WTC11 (cell line): ENCODE measurements around the gene KANK4. TPM values are rescaled to one million over a fixed set of nuclear protein-coding genes. Genes with fewer than 3 reads are reported as not detected.

ENCODE experiments used
- ATAC-seq: fragments of 200-7000 bp; cut with Tn5 transposase; 2 replicates; pipeline ENCODE4 v1.10.0; 2021; ENCODE audit warnings: mild to moderate bottlenecking, moderate library complexity
- CTCF ChIA-PET: fragments of 300-600 bp; sonication (Branson Sonifier 250); formaldehyde crosslinking; loops from one replicate; lab custom pipeline; 2021; ENCODE audit warnings: antibody characterized with exemption; lab: Charles Lee
- POLR2A ChIA-PET: fragments of 350-600 bp; sonication (Branson Sonifier 250); formaldehyde crosslinking; loops from one replicate; lab custom pipeline; 2021; ENCODE audit warnings: antibody characterized with exemption; lab: Charles Lee
- DNase-seq: peaks from one replicate; pipeline ENCODE4 v3.0.0; 2021; ENCODE audit warnings: low spot score
- H3K27ac Mint-ChIP-seq: 2 replicates; pipeline ENCODE4 v1.8.0; 2021; ENCODE audit warnings: mixed read lengths
- H3K27me3 Mint-ChIP-seq: 2 replicates; pipeline ENCODE4 v1.8.0; 2021; ENCODE audit warnings: low read depth, mild to moderate bottlenecking, moderate library complexity, mixed read lengths
- H3K36me3 Mint-ChIP-seq: 2 replicates; pipeline ENCODE4 v1.8.0; 2021; ENCODE audit warnings: mixed read lengths
- H3K4me1 Mint-ChIP-seq: 2 replicates; pipeline ENCODE4 v1.8.0; 2022; ENCODE audit warnings: mixed read lengths
- H3K4me3 Mint-ChIP-seq: 2 replicates; pipeline ENCODE4 v1.8.0; 2021; ENCODE audit warnings: mild to moderate bottlenecking, moderate library complexity, mixed read lengths
- H3K9me3 Mint-ChIP-seq: 2 replicates; pipeline ENCODE4 v1.8.0; 2021; ENCODE audit warnings: mixed read lengths
- ATF1 ChIP-seq: sonication (generic); formaldehyde crosslinking; IDR thresholded peaks from 2 replicates; pipeline ENCODE4 v1.8.1; 2023; ENCODE audit warnings: mild to moderate bottlenecking, moderate library complexity, missing genetic modification reagents
- ESRRA ChIP-seq: sonication (generic); formaldehyde crosslinking; IDR thresholded peaks from 2 replicates; pipeline ENCODE4 v1.8.1; 2022; ENCODE audit warnings: mild to moderate bottlenecking, missing genetic modification reagents, borderline replicate concordance
- ETV6 ChIP-seq: sonication (generic); formaldehyde crosslinking; IDR thresholded peaks from 2 replicates; pipeline ENCODE4 v1.8.1; 2022; ENCODE audit warnings: mild to moderate bottlenecking, missing genetic modification reagents
- FOXK1 ChIP-seq: sonication (generic); formaldehyde crosslinking; IDR thresholded peaks from 2 replicates; pipeline ENCODE4 v1.8.0; 2022; ENCODE audit warnings: mild to moderate bottlenecking, moderate library complexity, missing genetic modification reagents
- GTF2I ChIP-seq: fragments of 250-450 bp; sonication (Bioruptor Pico); conservative IDR thresholded peaks from 2 replicates; pipeline ENCODE4 v1.4.0; 2021; ENCODE audit warnings: mild to moderate bottlenecking
- NFYB ChIP-seq: sonication (generic); formaldehyde crosslinking; conservative IDR thresholded peaks from 2 replicates; pipeline ENCODE4 v1.8.0; 2022; ENCODE audit warnings: low read depth, missing genetic modification reagents
- SMAD3 ChIP-seq: sonication (generic); formaldehyde crosslinking; IDR thresholded peaks from 2 replicates; pipeline ENCODE4 v1.8.0; 2022; ENCODE audit warnings: missing genetic modification reagents, mild to moderate bottlenecking, borderline replicate concordance
- SOX15 ChIP-seq: fragments of 250-450 bp; sonication (Bioruptor Pico); IDR thresholded peaks from 2 replicates; pipeline ENCODE4 v1.9.0; 2021; ENCODE audit warnings: mild to moderate bottlenecking
- SP1 ChIP-seq: sonication (generic); formaldehyde crosslinking; conservative IDR thresholded peaks from 2 replicates; pipeline ENCODE4 v1.8.1; 2022; ENCODE audit warnings: missing genetic modification reagents
- TEAD1 ChIP-seq: sonication (generic); formaldehyde crosslinking; IDR thresholded peaks from 2 replicates; pipeline ENCODE4 v1.8.0; 2022; ENCODE audit warnings: mild to moderate bottlenecking, missing genetic modification reagents
- ZBTB21 ChIP-seq: sonication (generic); formaldehyde crosslinking; IDR thresholded peaks from 2 replicates; pipeline ENCODE4 v1.8.1; 2023; ENCODE audit warnings: mild to moderate bottlenecking, missing genetic modification reagents, borderline replicate concordance
- ZNF232 ChIP-seq: sonication (generic); formaldehyde crosslinking; IDR thresholded peaks from 2 replicates; pipeline ENCODE4 v1.8.0; 2022; ENCODE audit warnings: mild to moderate bottlenecking, missing genetic modification reagents
- ZNF423 ChIP-seq: fragments of 250-450 bp; sonication (Bioruptor Pico); IDR thresholded peaks from 2 replicates; pipeline ENCODE4 v2.1.2; 2022; ENCODE audit warnings: mild to moderate bottlenecking, moderate library complexity
- total RNA-seq: library from RNA; stranded (reverse); gene quantifications from 3 replicates; pipeline ENCODE4 v1.2.3, GENCODE V29; 2021
- TF ChIP-seq, protein P1 (sequence below): fragments of 250-450 bp; sonication (Bioruptor Pico); IDR thresholded peaks from 2 replicates; pipeline ENCODE4 v1.8.0; 2021; ENCODE audit warnings: mild to moderate bottlenecking
- TF ChIP-seq, protein P2 (sequence below): sonication (generic); formaldehyde crosslinking; IDR thresholded peaks from 2 replicates; pipeline ENCODE4 v1.8.0; 2022; ENCODE audit warnings: mild to moderate bottlenecking, missing genetic modification reagents
- TF ChIP-seq, protein P3 (sequence below): fragments of 200-600 bp; IDR thresholded peaks from 2 replicates; pipeline ENCODE4 v1.8.0; 2022; ENCODE audit warnings: antibody characterized with exemption
- TF ChIP-seq, protein P4 (sequence below): sonication (generic); formaldehyde crosslinking; IDR thresholded peaks from 2 replicates; pipeline ENCODE4 v1.8.1; 2022; ENCODE audit warnings: mild to moderate bottlenecking, moderate library complexity, missing genetic modification reagents
- TF ChIP-seq, protein P5 (sequence below): sonication (generic); formaldehyde crosslinking; IDR thresholded peaks from 2 replicates; pipeline ENCODE4 v1.8.0; 2022; ENCODE audit warnings: mild to moderate bottlenecking, missing genetic modification reagents
- TF ChIP-seq, protein P6 (sequence below): sonication (generic); formaldehyde crosslinking; IDR thresholded peaks from 2 replicates; pipeline ENCODE4 v1.8.1; 2023; ENCODE audit warnings: mild to moderate bottlenecking, missing genetic modification reagents, moderate library complexity
- TF ChIP-seq, protein P7 (sequence below): sonication (generic); formaldehyde crosslinking; IDR thresholded peaks from 2 replicates; pipeline ENCODE4 v1.8.0; 2022; ENCODE audit warnings: mild to moderate bottlenecking, missing genetic modification reagents

The KANK4 gene
- total RNA-seq, 1 experiment from 2014 or later, result 0.35 TPM

DNA sequence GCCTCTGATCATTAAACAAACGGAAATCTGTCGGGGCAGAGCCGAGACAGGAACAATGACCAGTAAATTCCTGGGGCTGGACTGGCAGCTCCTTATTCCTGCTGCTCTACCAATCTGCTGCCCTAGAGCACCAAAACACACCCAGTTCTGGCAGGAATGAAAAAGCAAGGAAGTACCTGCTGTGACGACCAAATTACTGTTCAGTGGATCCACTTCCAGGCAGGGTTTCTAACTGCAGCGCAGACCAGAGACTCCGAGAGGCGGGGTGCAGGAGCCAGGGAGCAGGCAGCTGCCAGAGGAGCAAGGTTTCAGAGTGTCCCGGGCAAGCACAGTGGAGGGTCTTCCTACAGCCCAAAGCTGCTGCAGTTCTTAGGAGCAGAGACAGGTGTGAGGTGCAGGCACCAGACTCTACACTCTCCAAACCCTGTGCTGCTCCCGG is 32.4 kb downstream of the KANK4 start:
- ATAC-seq (peak; percentile 89), DNase-seq (peak; percentile 70)
- Mint-ChIP-seq H3K36me3 (no peaks in the 10 kb centered on the region), H3K4me3 (peak overlapping the region; percentile 60), H3K27ac (0 out of 2 replicates have a peak overlapping the region, but pooled peaks have one; percentile 25), H3K4me1 (peaks cover 67% of the 10 kb centered on the region), H3K27me3 (peaks cover 98% of the 10 kb centered on the region), H3K9me3 (no peaks in the 10 kb centered on the region)
- no peak for TF ChIP-seq NFYB (CRISPR knock-in tag)
- peak; percentile 86 for TF ChIP-seq TEAD1 (CRISPR knock-in tag)
- TF ChIP-seq, protein P1, sequence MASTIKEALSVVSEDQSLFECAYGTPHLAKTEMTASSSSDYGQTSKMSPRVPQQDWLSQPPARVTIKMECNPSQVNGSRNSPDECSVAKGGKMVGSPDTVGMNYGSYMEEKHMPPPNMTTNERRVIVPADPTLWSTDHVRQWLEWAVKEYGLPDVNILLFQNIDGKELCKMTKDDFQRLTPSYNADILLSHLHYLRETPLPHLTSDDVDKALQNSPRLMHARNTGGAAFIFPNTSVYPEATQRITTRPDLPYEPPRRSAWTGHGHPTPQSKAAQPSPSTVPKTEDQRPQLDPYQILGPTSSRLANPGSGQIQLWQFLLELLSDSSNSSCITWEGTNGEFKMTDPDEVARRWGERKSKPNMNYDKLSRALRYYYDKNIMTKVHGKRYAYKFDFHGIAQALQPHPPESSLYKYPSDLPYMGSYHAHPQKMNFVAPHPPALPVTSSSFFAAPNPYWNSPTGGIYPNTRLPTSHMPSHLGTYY, result no peak
- TF ChIP-seq ZNF232 (CRISPR knock-in tag), result 0 out of 2 replicates have a peak, but pooled peaks have one; percentile 45
- 0 out of 2 replicates have a peak, but pooled peaks have one; percentile 49 for TF ChIP-seq FOXK1 (CRISPR knock-in tag)
- peak; percentile 37; the same call in 1 of the 2 replicates for TF ChIP-seq ETV6 (CRISPR knock-in tag)
- TF ChIP-seq ESRRA (CRISPR knock-in tag), result no peak
- TF ChIP-seq SMAD3 (CRISPR knock-in tag), result peak; percentile 51; the same call in 1 of the 2 replicates
- TF ChIP-seq, protein P2, sequence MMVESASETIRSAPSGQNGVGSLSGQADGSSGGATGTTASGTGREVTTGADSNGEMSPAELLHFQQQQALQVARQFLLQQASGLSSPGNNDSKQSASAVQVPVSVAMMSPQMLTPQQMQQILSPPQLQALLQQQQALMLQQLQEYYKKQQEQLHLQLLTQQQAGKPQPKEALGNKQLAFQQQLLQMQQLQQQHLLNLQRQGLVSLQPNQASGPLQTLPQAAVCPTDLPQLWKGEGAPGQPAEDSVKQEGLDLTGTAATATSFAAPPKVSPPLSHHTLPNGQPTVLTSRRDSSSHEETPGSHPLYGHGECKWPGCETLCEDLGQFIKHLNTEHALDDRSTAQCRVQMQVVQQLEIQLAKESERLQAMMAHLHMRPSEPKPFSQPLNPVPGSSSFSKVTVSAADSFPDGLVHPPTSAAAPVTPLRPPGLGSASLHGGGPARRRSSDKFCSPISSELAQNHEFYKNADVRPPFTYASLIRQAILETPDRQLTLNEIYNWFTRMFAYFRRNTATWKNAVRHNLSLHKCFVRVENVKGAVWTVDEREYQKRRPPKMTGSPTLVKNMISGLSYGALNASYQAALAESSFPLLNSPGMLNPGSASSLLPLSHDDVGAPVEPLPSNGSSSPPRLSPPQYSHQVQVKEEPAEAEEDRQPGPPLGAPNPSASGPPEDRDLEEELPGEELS, result peak; percentile 39; the same call in 1 of the 2 replicates
- no peak for TF ChIP-seq SOX15 (CRISPR knock-in tag)
- TF ChIP-seq, protein P3, sequence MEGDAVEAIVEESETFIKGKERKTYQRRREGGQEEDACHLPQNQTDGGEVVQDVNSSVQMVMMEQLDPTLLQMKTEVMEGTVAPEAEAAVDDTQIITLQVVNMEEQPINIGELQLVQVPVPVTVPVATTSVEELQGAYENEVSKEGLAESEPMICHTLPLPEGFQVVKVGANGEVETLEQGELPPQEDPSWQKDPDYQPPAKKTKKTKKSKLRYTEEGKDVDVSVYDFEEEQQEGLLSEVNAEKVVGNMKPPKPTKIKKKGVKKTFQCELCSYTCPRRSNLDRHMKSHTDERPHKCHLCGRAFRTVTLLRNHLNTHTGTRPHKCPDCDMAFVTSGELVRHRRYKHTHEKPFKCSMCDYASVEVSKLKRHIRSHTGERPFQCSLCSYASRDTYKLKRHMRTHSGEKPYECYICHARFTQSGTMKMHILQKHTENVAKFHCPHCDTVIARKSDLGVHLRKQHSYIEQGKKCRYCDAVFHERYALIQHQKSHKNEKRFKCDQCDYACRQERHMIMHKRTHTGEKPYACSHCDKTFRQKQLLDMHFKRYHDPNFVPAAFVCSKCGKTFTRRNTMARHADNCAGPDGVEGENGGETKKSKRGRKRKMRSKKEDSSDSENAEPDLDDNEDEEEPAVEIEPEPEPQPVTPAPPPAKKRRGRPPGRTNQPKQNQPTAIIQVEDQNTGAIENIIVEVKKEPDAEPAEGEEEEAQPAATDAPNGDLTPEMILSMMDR, result no peak
- peak; percentile 6; the same call in 1 of the 2 replicates for TF ChIP-seq ZNF423 (CRISPR knock-in tag)
- 0 out of 2 replicates have a peak, but pooled peaks have one; percentile 48 for TF ChIP-seq SP1
- TF ChIP-seq, protein P4, sequence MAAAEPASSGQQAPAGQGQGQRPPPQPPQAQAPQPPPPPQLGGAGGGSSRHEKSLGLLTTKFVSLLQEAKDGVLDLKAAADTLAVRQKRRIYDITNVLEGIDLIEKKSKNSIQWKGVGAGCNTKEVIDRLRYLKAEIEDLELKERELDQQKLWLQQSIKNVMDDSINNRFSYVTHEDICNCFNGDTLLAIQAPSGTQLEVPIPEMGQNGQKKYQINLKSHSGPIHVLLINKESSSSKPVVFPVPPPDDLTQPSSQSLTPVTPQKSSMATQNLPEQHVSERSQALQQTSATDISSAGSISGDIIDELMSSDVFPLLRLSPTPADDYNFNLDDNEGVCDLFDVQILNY, result 0 out of 2 replicates have a peak, but pooled peaks have one; percentile 44
- no peak for TF ChIP-seq ATF1 (CRISPR knock-in tag)
- POLR2A ChIA-PET, result interaction anchor here (0.7 to 0.8 kb wide), 2 partner anchors 11 to 149 kb away, joined by 3 read pairs; no protein-coding TSS in a partner anchor
- CTCF ChIA-PET, result interaction anchor here (0.6 to 2.3 kb wide), 9 partner anchors 7 to 204 kb away, joined by 3 to 9 read pairs (median 4); no protein-coding TSS in a partner anchor

DNA sequence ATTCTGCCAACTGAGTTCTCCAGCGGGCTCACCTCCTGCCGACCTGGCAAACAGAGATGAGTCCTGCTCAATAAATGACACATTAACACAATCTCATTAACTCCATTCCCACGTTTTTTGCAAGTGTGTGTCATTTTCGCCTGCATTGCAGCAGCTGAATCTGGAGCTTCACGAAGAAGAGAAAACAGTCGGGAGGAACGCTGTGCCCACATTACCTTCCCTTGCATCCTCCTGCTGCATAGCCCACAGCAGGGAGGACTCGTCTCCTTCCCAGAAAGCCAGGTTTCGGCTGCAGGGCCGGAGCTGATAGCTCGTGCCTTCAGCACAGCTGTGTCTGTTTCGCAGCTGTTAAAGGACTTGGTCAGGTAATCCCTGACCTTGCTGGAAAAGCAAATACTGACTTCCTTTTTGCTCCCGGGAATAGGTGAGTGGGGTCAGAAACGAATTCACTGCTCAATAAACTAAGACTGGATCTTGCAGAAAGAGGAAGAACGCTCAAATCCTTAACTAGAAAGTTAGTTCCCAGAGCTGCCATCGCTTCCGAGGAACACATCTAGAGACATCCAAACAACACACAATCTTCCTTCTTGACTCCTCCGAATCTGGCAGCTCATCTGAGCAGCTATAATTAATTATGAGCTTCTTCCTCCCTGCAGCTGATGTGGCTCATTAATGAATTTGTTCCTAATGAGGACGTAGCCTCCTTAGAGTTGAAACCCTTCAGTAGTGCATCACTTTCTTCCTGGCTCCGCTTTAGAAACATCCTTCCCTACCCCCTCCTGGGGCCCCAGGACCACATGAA is 33.0 kb downstream of the KANK4 start:
- Mint-ChIP-seq H3K27ac (peak overlapping the region; percentile 34; the same call in 1 of the 2 replicates), H3K4me1 (peaks cover 71% of the 10 kb centered on the region)
- POLR2A ChIA-PET, result interaction anchor here (0.7 to 1.2 kb wide), 3 partner anchors 11 to 150 kb away, joined by 3 to 4 read pairs (median 3); no protein-coding TSS in a partner anchor

More for the DNA sequence above, 33.0 kb downstream of the KANK4 start:
- TF ChIP-seq GTF2I (CRISPR knock-in tag) (no peak), ZBTB21 (0 out of 2 replicates have a peak, but pooled peaks have one; percentile 10)
- TF ChIP-seq, protein P5, sequence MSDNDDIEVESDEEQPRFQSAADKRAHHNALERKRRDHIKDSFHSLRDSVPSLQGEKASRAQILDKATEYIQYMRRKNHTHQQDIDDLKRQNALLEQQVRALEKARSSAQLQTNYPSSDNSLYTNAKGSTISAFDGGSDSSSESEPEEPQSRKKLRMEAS (CRISPR knock-in tag), result peak; percentile 65
- TF ChIP-seq, protein P6, sequence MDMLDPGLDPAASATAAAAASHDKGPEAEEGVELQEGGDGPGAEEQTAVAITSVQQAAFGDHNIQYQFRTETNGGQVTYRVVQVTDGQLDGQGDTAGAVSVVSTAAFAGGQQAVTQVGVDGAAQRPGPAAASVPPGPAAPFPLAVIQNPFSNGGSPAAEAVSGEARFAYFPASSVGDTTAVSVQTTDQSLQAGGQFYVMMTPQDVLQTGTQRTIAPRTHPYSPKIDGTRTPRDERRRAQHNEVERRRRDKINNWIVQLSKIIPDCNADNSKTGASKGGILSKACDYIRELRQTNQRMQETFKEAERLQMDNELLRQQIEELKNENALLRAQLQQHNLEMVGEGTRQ, result peak; percentile 70
- TF ChIP-seq, protein P2, result 0 out of 2 replicates have a peak, but pooled peaks have one; percentile 14
- TF ChIP-seq, protein P7, sequence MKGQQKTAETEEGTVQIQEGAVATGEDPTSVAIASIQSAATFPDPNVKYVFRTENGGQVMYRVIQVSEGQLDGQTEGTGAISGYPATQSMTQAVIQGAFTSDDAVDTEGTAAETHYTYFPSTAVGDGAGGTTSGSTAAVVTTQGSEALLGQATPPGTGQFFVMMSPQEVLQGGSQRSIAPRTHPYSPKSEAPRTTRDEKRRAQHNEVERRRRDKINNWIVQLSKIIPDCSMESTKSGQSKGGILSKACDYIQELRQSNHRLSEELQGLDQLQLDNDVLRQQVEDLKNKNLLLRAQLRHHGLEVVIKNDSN (CRISPR knock-in tag), result peak; percentile 62; the same call in 1 of the 2 replicates
- TF ChIP-seq, all 79 proteins: peak for 5
- peak overlapping the region; percentile 60 for H3K4me3 Mint-ChIP-seq
- DNase-seq (peak; percentile 46), ATAC-seq (peak; percentile 11)
- peaks cover 99% of the 10 kb centered on the region for H3K27me3 Mint-ChIP-seq
- CTCF ChIA-PET, result interaction anchor here (0.6 to 2.3 kb wide), 10 partner anchors 8 to 203 kb away, joined by 3 to 9 read pairs (median 4); no protein-coding TSS in a partner anchor
- H3K36me3 Mint-ChIP-seq, result peaks cover 4% of the 10 kb centered on the region
- peaks cover 3% of the 10 kb centered on the region for H3K9me3 Mint-ChIP-seq
